ENCODE data around the gene SLC35A1.
"Not testable (repeated sequence)": the region's sequence is repeated elsewhere in the genome, so short reads cannot be mapped to it uniquely, and the experiment has no call there.

SLC35A1 gene, protein sequence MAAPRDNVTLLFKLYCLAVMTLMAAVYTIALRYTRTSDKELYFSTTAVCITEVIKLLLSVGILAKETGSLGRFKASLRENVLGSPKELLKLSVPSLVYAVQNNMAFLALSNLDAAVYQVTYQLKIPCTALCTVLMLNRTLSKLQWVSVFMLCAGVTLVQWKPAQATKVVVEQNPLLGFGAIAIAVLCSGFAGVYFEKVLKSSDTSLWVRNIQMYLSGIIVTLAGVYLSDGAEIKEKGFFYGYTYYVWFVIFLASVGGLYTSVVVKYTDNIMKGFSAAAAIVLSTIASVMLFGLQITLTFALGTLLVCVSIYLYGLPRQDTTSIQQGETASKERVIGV

DNA sequence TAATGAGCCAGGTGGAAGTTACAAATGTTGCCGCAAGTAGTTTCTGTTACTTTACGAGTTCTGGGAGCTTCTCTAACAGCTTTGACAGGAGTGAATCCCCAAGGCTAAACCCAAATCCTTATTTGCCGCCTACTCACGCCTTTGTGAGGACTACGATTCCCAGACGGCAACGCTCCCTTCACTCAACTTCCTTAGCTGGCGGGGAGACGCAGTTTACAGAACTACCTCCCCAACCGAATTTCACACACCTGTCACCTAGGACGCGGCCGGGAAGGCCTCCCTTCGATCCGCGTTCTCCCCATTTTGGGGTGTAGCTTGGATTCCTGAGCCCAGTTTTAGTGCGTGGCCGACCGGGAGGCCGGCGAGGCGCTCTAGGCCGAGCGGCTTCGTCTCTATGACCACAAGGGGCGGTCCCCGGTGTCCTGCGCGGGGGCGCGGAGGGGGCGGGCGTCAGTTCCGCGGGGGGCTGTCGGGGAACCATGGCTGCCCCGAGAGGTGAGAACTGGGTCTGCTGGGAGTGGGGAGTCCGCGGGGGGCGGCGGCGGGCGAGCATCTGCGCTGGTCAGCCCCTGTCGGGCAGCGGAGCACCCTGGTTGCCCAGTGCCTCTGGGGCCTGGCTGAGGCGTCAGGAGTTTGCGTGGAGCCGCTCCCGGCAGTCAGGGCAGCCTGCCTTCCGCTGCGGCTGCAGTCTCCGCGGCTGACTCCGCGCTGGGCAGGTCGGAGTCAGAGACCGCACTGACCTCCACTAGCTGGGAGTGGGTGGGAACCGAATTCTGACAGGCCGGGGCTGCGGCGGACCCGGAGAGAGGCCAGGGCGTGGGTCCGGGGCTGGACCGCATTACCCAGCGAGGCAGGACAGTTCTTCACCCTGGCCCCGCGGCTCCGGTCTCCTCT lies at the start of gene SLC35A1:
Gene SLC35A1 (plus strand): TSS at position 450 of the 894 bp plus-strand sequence. CDS start 30 bp downstream, at position 480.
- DNase-seq, result peak; percentile 77 to 82

DNA sequence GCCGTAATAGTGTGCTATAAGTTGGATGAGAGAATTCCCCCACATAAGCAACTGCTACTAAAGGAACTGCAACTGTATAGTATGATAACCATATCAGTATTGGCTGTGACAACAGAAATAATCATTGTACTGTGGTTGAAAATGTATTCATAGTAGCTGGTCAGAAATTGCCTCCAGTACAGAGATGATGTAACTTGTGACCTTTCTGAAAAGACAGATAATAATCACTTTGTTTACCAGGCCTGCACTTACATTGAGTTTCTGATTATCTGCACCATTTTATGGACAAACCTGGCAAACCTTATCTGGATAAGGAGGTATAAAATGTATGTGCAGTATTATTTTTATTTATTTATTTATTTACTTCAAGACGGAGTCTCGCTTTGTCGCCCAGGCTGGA lies 46.0 kb upstream of the SLC35A1 start:
- DNase-seq, result no peak

DNA sequence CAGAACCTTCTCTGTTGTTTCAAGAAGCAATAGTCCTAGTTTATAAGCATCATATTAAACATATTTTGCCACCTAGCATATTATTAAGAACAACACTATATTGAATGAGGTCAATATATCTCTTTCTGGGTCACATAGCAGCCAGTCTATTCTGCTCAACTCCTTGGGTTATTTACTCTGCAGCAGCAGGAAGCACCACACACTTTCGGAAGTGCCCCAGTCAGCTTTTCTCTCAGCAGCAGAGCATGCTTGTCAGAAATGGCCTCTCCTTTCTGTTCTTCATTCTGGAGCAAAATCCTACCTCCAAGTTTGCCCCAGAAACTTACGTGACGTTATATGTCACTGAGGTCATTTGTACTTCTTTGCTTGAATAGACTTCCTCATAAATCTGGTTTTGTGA lies 42.3 kb upstream of the SLC35A1 start:
- DNase-seq, result no peak

DNA sequence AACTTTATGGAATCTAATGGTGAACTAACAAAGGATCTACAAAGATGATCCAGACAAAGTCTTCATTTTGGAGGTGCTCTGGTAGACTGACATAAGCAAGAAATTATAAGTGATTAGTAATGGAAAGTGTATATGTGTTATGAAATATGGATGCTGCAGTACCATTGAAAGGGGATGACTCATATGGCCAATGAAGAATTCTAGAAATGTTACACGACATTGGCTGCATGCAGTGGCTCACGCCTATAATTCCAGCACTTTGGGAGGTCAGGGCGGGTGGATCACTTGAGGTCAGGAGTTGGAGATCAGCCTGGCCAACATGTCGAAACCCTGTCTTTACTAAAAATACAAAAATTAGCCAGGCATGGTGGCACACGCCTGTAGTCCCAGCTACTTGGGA lies 41.5 kb upstream of the SLC35A1 start:
- DNase-seq, result no peak

DNA sequence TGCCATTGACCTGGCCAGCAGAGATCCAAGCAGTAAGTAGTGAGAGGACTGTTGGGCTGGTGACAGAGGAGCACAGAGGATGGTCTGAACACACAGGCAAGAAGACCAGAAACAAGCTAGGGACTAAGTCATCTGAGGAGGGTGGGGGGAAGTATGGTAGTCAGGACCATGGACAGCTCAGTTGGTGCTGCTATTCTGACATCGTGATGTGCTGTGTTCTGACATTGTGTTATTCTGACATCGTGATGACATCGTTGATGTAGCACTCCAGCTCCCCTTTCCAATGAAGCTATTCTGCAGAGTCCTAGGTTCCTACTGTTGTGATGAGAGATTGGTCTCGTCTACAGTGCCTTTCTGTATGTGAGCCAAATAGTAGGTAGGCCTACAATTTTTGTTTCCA lies 36.3 kb upstream of the SLC35A1 start:
- no peak for DNase-seq

DNA sequence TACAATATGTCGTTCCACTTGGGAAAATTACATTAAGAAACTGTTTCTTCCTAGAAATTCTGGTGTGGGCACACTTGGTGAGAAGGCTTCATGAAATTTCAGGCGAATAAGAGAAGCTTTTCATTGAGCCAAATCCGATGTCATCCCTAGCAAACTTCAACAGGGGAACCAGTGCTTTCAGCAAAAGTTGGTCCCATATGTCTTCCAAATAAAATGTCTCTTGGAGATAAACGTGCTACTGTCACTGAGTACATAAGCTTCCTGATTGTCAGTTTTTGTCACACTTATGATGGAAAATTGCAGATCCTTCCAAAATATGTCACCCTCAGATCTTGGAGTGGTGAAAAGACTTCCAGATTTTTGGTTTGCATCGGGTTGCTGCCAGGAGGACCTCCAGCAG lies 31.1 kb upstream of the SLC35A1 start:
- no peak for DNase-seq

DNA sequence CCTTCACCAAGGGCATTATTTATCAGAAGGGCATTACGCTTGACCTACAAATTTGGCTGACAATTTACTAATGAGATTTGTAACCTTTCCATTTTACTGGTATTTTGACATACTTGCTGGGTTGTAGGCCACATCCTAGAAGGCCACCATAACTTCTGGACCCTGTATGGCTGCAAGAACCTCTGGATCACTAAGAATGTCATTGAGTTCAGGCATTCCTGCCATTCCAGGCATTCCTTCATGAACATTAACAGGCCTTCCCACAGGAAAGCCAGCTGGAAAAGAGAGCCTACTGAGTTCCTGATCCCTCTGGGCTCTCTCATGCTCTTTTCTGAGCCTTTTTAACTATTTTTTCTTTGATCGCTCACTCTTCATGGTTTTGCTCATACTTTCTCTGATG lies 28.4 kb upstream of the SLC35A1 start:
- no peak for DNase-seq

DNA sequence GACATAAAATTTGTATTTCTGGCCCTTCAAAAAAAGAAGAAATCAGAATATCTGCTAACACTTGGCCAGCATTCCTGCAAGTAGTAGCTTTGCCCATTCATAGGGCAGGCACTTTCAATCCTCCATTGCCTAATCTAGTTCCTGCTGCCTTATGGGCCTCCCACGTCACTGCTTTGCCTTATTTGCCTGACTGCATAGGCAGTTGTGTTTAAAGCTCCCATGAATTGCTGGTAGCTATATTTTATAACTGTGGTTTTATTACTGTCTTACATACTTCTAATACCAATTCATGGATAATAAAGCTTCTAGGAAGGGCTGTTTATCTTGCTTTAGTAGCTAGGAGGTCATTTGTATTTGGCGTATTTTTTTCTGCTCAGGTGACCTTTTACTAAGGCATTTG lies 7.7 kb upstream of the SLC35A1 start:
- no peak for DNase-seq

DNA sequence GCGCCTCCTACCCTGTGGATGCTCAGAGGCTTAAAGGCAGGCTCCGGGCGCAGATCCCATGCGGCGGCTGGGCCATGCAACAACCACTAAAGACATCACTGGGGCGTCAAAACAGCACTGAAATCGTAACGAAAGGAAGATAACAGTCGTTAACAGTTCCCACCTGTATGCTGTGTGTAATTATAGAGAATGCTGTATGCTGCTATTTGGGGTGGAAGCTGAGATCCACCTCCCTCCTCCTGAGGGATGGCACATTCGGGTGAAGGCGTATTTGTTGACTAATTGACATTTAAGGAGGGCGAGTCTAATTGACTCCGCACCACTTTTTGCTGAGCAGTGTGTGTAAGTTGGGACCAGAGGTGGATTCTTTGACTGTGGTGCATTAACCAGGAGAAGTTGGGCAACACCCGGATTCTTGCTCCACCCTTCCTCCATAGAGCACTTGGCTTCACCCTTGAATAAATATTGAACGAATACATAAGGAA lies 687 bp downstream of the SLC35A1 start:
- peak in 1 of 2 experiments; percentile 49 for DNase-seq

DNA sequence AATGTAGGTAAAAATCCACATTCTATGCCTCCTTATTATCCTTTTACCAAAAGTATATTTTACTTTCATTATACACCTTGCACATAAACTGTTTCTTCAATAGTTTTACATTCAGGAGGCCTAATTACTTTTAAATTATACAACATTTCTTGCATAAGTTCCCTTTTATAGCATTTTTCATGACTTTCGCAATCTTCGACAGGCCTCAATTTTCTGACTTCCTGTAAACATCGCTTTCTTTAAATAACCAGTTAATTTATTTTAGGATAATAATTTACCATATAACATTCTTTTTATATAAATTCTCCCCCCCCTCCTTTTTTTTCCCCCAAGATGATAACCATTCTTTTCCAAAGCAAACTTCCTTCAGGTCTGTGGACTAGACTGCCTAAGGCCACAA lies 9.2 kb downstream of the SLC35A1 start:
- no peak for DNase-seq

DNA sequence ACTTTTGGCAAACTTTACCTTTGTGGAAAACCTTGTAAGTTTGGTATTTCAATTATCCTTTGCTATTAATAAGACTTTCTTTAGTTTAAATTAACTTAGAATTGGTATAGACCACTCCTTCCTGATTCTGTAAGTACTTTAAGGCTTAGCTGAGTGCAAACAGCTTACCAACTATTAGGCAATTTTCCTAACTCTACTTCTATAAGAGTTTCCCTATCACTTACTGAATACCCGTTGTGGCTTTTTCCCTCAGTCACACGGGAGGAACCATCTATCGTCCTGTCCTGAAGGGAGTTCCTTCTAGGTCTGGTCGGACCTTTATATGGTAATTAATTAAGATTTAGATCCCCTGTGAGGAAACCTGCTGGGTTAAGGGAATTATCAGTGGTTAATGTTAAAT lies 9.6 kb downstream of the SLC35A1 start:
- no peak for DNase-seq

DNA sequence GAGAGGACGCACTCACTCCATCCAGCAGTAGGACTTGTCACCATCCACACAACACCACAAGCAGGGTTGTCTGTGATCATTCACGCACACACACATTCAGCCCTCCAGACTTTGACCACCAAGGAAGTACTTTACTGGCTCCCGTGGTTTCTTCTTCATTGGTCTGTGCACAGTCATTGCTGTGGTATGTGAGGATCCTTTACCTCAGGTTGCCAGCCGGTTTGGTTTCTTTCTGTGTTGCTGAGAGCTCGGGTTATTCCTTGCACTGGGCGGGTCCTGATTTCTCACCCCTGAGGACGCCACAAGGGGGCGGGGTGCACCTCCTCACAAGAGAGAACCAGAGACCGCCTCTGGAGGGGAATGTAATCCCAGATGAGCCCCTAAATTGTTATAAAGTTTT lies 11.2 kb downstream of the SLC35A1 start:
- peak in 1 of 2 experiments; percentile 4 for DNase-seq

DNA sequence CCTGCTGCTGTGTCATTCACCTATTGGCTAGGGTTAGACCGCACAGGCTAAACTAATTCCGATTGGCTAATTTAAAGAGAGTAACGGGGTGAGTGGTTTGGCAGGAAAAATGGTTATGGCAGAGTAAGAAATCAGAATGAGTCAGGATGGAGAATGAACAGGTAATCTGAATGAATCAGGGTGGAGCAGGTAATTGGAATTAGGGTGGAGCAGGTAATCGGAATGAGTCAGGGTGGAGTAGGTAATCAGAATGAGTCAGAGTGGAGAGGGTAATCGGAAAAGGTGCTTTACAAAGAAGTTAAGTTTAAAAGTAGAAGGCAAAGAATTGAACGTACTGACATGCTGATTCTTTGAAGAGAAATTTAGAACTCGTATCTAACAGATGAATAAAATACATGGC lies 11.7 kb downstream of the SLC35A1 start:
- DNase-seq, result no peak

DNA sequence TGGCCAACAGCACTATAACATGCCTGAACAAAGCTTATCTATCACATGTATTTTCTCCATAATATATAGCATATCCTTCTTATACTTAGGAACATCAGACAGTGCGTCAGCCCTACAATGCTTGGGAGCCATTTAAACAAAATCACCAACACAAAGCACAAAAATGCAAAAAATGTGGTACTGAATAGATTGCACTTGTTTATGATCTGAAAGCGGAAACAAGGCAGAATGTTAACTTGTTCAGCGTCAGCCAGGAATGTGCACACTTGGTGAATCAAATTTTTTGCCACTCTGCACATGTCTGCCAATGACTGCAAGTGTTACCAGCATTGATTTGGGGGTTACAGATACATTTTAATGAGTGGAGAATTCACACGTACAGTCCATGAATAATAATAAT lies 14.8 kb downstream of the SLC35A1 start:
- DNase-seq, result no peak

DNA sequence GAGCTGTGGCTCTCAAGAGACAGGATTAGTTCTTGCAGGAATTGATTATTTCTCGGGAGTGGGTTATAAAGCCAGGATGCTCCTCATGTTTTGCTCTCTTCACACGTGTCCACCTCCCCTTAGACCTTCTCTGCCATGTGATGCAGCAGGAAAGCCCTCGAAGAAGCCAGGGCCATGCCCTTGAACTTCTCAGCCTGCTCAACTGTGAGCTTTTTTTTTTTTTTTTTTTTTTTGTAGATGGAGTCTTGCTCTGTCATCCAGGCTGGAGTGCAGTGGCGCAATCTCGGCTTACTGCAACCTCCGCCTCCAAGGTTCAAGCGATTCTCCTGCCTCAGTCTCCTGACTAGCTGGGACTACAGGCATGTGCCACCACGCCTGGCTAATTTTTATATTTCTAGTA lies 16.6 kb downstream of the SLC35A1 start:
- DNase-seq, result not testable (repeated sequence)

DNA sequence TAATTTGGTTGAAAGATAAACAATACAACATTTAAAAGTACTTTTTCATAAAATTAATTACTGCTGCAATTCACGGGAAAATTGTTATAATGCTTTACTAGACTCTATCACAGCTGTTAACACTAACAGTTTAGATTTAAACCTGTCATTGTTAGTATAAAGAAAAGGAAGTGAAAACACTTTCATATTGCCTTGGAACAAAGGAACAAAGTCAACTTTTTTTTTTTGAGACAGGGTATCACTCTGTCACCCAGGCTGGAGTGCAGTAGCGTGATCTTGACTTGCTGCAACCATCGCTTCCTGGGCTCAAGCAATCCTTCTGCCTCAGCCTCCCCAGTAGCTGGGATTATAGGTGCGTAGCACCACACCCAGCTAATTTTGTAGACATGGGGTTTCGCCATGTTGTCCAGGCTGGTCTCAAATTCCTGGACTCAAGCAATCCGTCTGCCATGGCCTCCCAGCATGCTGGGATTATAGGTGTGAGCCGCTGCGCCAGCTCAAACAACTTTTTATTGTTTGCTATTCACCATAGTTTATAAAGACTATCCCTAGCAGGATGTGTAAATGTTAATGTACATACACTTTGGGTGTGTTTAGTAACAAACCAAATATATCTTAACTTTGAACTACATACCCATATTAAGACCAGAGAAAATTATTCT lies 22.1 kb downstream of the SLC35A1 start:
- no peak for DNase-seq

DNA sequence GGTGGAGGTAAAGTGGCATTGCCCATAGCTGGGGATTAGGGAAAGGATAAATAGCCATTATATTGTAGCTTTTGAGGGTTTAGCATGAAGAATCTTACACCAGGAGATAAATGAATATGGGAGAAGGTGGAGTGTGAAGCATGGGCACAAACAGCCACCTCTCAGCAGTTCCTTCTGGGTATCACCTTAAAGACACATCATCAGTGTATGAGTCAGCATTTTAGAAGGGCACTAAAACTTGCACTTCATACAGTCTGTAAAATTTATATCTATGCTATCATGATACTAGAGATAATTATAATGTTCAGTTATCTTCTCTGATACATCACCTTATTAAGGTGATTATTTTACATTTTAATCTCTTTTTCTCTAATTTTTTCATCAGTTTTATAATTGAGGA lies 25.3 kb downstream of the SLC35A1 start:
- DNase-seq, result no peak

DNA sequence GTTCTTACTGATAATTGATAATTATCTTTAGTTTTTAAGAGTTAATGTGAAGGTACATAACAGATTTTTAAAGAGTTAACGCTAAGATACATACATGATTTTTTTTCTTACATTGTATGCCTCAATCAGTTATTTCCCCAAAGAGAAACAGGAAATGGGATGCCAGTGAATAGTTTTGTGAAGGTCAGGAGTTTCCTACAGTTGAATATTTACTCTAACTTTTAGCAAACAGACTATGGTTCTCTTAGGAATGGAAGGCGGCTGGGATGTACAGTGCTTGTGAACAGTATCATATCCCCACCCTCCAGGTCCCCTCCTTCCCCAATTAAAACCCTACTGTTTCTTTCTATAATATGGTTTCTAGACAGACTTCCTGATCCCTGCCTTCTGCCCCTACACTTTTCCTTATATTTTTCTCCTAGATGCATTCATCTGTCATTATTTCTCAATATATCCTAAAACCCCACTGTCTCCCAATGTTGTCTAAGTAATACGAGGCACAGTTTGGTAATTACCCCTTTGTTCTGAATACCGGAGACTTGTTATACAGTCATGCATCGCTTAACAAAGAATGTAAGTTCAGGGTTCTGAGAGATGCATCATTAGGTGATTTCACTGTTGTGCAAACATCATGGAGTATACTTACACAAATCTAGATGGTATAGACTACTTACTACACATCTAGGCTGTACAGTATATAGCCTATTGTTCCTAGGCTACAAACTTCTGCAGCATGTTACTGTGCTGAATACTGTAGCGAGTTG lies 29.2 kb downstream of the SLC35A1 start:
- no peak for DNase-seq

DNA sequence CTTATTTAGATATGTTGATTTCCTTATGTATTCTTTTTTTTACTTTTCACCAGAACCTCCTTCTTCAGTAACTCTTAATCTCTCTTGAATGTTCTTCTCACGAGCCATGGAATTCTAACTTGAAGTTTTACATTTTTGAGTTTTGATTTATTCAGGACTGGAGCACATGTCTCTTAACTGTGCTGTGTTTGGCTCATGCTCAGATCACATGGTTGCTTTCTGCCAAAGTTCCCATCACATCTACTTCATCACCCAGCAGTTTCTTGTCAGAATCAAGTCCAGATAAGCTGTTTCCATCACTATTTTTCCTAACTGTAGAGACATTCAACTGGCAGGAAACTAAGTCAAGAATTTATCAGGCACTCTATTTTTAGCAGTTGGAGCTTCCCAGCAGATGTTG lies 31.7 kb downstream of the SLC35A1 start:
- DNase-seq, result no peak

DNA sequence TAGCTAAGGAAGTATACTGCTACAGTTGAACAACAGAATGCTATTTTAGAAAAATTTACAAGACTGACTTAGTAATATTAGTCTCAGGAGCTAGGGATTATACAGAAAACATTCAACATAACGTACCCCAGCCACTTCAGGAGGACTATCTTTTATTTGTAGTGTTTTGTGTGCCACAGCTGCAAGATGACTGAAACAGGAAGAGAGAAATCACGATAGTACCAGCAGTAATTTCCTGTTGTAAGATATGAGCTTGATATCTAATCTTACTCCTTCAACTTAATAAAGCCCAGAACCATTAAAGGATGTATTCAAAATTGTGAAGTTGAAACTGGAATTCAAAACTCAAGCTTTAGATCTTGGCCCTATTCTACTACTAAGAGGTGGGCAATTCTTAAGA lies 42.1 kb downstream of the SLC35A1 start:
- DNase-seq, result no peak

DNA sequence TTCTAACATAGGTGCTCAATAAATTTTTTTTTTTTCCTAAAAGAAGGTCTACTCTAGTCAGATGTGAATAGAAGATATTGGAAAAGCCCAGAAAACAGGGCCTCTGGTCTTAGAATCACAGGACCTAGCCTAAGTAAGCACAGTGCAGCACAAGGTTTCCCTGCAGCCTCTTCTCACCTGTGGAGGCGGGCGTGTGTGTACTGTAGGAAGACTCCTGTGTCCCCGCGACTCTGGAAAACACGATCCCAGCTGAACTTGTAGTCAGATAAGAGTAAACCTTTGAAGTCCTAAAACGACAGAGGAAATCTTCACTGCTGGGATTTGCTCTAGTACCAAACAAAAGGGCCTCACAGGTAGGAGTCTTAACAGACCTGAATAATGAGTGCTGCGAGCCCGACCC lies 45.7 kb downstream of the SLC35A1 start:
- DNase-seq, result no peak

DNA sequence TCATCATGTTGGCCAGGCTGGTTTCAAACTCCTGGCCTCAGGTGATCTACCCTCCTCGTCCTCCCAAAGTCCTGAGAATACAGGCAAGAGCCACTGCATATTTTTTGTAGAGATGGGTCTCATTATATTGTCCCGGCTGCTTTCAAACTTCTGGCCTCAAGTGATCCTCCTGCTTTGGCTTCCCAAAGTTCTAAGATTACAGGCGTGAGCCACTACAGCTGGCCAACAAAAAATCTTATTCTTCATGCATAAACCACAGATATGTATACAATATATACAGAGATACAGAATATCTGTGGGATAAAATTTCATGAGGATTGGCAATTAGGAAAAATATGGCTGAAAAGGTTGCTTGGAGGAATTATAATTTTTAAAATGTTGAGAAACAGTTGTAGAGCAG lies 49.9 kb downstream of the SLC35A1 start:
- DNase-seq, result no peak

DNA sequence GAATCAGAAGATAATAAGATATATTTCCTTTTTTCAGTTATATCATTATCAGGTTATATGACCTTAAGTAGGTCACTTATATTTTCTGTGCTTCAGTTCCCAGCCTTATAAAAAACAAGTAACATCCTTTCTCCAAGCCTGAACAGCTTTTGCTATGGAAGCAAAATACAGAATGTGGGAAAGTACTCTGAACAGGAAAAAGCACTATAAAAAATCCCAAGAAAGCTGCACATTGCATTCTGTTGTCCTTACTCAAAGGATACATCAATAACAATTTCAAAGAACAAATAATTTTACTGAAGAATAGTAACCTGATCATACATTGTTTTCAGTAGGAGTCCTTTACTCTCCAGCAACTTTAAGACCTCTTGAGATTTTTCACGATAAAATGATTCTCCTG lies 56.4 kb downstream of the SLC35A1 start:
- no peak for DNase-seq
